Heart left ventricle (tissue), 16 donors: ENCODE measurements around the gene LRRFIP1. TPM values are rescaled to one million over a fixed set of nuclear protein-coding genes. Genes with fewer than 3 reads are reported as not detected.

Experiments
- ATAC-seq, 4 donors: fragments of 200-7000 bp; cut with Tn5 transposase; one replicate each; pipeline ENCODE4 v1.9.1; 2020 to 2022; ENCODE audit warnings: moderate library complexity in 4 of 4, mild to moderate bottlenecking in 3 of 4, moderate number of reproducible peaks in 1 of 4
- DNase-seq, 5 donors: peaks; one replicate each; pipeline ENCODE4 v3.0.0-alpha.2; 2020
- H3K27ac ChIP-seq, 12 donors: fragments of 200-600 bp; sonication (generic) in 4 of 12; one replicate each; pipeline versions ENCODE4 v1.5.0 to v1.8.0; 2016 to 2022; ENCODE audit warnings: mild to moderate bottlenecking in 2 of 12
- H3K27me3 ChIP-seq, 9 donors: fragments of 200-600 bp; sonication (generic) in 2 of 9; one replicate each; pipeline versions ENCODE4 v1.5.1 to v1.8.0; 2016 to 2022; ENCODE audit warnings: mild to moderate bottlenecking in 3 of 9
- H3K36me3 ChIP-seq, 9 donors: fragments of 200-600 bp; sonication (generic) in 2 of 9; one replicate each; pipeline versions ENCODE4 v1.5.0 to v1.8.0; 2018 to 2022; ENCODE audit warnings: mild to moderate bottlenecking in 2 of 9
- H3K4me1 ChIP-seq, 12 donors: fragments of 200-600 bp; sonication (generic) in 4 of 12; one replicate each; pipeline versions ENCODE4 v1.5.0 to v1.8.0; 2016 to 2022; ENCODE audit warnings: mild to moderate bottlenecking in 3 of 12
- H3K4me3 ChIP-seq, 12 donors: fragments of 200-600 bp; sonication (generic) in 4 of 12; one replicate each; pipeline versions ENCODE4 v1.5.0 to v1.8.0; 2017 to 2022; ENCODE audit warnings: mild to moderate bottlenecking in 9 of 12, moderate library complexity in 4 of 12
- H3K9me3 ChIP-seq, 12 donors: fragments of 200-600 bp; sonication (generic) in 4 of 12; one replicate each; pipeline versions ENCODE4 v1.5.0 to v1.8.0; 2016 to 2022; ENCODE audit warnings: mild to moderate bottlenecking in 1 of 12
- POLR2A ChIP-seq, 2 donors: fragments of 450-650 bp; IDR thresholded peaks; one replicate each; pipeline ENCODE4 v1.6.1; 2017; ENCODE audit warnings: antibody characterized with exemption in 2 of 2, mild to moderate bottlenecking in 2 of 2, moderate library complexity in 2 of 2
- WGBS, 4 donors: extraction: QIAGEN DNeasy Blood & Tissue Kit in 2 of 4; methylation state at CpG; one replicate each; pipeline versions ENCODE4 v1.1.5 to v1.1.7; 2013 to 2018; 5-methylcytosine and 5-hydroxymethylcytosine counted together
- intact Hi-C, 10 donors: fragments of 100-400 bp; cut with DNase I; formaldehyde crosslinking; loops; one replicate each; pipeline versions ENCODE4 v1.11.1 to v1.14.2; 2022
- polyA plus RNA-seq, 2 donors: library from polyadenylated mRNA; stranded (reverse); fragments of 200-250 nt; gene quantifications; one replicate each; pipeline ENCODE4 v1.2.3, GENCODE V29; 2013
- total RNA-seq, 9 donors: library from RNA; depleted of rRNA in 2 of 9; stranded (reverse); fragments of >200 nt in 2 of 9; fragmentation: NEBNext Ultra II Directional in 3 of 9; extraction: Animal tissue kit (Norgen Biotek cat#: 25700) in 3 of 9; gene quantifications; one replicate each; pipeline versions ENCODE4 v1.1.0 to v1.2.4, GENCODE V29; 2016 to 2023
- TF ChIP-seq, protein P1 (sequence below), 12 donors: fragments of 200-600 bp; sonication (generic) in 4 of 12; IDR thresholded peaks; one replicate each; pipeline versions ENCODE4 v1.5.0 to v1.8.0; 2018 to 2022; ENCODE audit warnings: antibody characterized with exemption in 12 of 12, mild to moderate bottlenecking in 5 of 12
- donor health status: ischemic (EF 13 %, LVEDD 7.1; RV severe dilation, severe dysfunction).
- donor health status: healthy with polysubstance abuse.
- donor health status: DM: no; HTN: yes; CAD: no.
- donor health status: DM: no; HTN: no; CAD: no.
- donor health status: ischemic (EF 25% LVEDD 6.9; RV normal size, moderate dysfunction).
- donor health status: ischemic (EF 25% LVEDD 5.7; RV mildly dilated, moderate dysfunction).
- donor health status: healthy.
- donor health status: DM: yes; HTN: yes; CAD: no.
- donor health status: ischemic (EF 35%, LVEDD 5.7; RV mildly dilated, moderate dysfunction).
- donor health status: nonischemic (EF 11% LVEDD 7.7; RV severe dilation, severe dysfunction).
- donor health status: DM: yes; HTN: yes; CAD: no.
- donor health status: PGD.
- donor health status: ischemic (EF 29% LVEDD 5.4; RV normal size, mild dysfunction).
- donor health status: nonischemic (EF 23%, LVEDD 6.1; RV moderate dilation, normal function).

LRRFIP1 gene
- total and polyA plus RNA-seq, 11 donors, result 78.7 to 151 (median 111) TPM

- 28 to 41% (median 38%) methylated on average over 10 of the region's 10 CpGs for WGBS, 4 donors
- intact Hi-C loops, result no loop called here
- DNase-seq, result peak; percentile 60 to 81 (median 64)
Measured at GRCh38 chr2:237633061-237633561, 5.7 kb downstream of the LRRFIP1 start.

DNA sequence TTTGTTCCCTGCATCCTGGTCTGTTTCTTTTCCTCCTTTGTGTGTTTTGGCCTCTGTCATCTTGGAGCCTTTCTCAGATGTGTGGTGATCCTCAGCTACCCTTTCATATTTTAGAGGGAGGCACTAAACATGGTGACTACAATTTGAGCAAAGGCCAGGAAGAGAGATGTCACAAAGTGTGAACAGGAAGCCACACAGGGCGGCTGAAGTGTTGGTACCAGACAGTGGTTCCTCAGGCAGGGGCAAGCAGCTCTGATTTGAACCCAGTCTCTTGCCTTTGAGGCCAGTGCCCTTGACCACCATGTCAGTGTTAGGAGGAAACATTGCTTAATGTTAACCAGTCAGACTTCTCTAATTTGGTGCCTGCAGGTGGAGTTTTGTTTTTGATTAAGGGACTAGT is 9.2 kb downstream of the LRRFIP1 start:
- Histone ChIP-seq H3K4me1 (peaks cover 3 to 62% (median 38%) of the 10 kb centered on the region in 12 donors), H3K36me3 (peaks cover 0 to 14% (median 2%) of the 10 kb centered on the region in 9 donors), H3K27me3 (no peaks in the 10 kb centered on the region), H3K27ac (no peak overlapping the region), H3K9me3 (peaks cover 0 to 20% (median 0%) of the 10 kb centered on the region in 12 donors), H3K4me3 (no peak overlapping the region)
- DNase-seq, result peak in 1 of 5 donors; percentile 13
- 89 to 94% (median 90%) methylated on average over 1 of the region's 1 CpG for WGBS, 4 donors
- TF ChIP-seq POLR2A (IDR thresholded peaks at IDR 0.05), result no peak
- TF ChIP-seq, protein P1, sequence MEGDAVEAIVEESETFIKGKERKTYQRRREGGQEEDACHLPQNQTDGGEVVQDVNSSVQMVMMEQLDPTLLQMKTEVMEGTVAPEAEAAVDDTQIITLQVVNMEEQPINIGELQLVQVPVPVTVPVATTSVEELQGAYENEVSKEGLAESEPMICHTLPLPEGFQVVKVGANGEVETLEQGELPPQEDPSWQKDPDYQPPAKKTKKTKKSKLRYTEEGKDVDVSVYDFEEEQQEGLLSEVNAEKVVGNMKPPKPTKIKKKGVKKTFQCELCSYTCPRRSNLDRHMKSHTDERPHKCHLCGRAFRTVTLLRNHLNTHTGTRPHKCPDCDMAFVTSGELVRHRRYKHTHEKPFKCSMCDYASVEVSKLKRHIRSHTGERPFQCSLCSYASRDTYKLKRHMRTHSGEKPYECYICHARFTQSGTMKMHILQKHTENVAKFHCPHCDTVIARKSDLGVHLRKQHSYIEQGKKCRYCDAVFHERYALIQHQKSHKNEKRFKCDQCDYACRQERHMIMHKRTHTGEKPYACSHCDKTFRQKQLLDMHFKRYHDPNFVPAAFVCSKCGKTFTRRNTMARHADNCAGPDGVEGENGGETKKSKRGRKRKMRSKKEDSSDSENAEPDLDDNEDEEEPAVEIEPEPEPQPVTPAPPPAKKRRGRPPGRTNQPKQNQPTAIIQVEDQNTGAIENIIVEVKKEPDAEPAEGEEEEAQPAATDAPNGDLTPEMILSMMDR (IDR thresholded peaks at IDR 0.05), result no peak
- no peak for ATAC-seq
- intact Hi-C loops, result no loop called here

More at GRCh38 chr2:237633061-237633561, 5.7 kb downstream of the LRRFIP1 start:
- H3K27me3 ChIP-seq, result peaks cover 0 to 6% (median 0%) of the 10 kb centered on the region in 9 donors
- peaks cover 0 to 20% (median 0%) of the 10 kb centered on the region in 12 donors for H3K9me3 ChIP-seq
- peak; percentile 58 to 81 (median 66) for ATAC-seq
- H3K27ac ChIP-seq, result peak overlapping the region in 11 of 12 donors; percentile 12 to 95 (median 80)
- peaks cover 0 to 18% (median 0%) of the 10 kb centered on the region in 9 donors for H3K36me3 ChIP-seq
- H3K4me1 ChIP-seq, result peaks cover 7 to 67% (median 53%) of the 10 kb centered on the region in 12 donors
- TF ChIP-seq, protein P1 (IDR thresholded peaks at IDR 0.05), result no peak
- no peak for TF ChIP-seq POLR2A (IDR thresholded peaks at IDR 0.05)
- H3K4me3 ChIP-seq, result no peak overlapping the region

- intact Hi-C loops, result no loop called here
- Histone ChIP-seq H3K36me3 (peaks cover 0 to 8% (median 0%) of the 10 kb centered on the region in 9 donors), H3K4me1 (peaks cover 3 to 57% (median 31%) of the 10 kb centered on the region in 12 donors), H3K27ac (peak overlapping the region in 1 of 12 donors; percentile 79), H3K9me3 (peaks cover 0 to 20% (median 0%) of the 10 kb centered on the region in 12 donors), H3K4me3 (no peak overlapping the region), H3K27me3 (no peaks in the 10 kb centered on the region)
- TF ChIP-seq, protein P1 (IDR thresholded peaks at IDR 0.05), result no peak
- no peak for TF ChIP-seq POLR2A (IDR thresholded peaks at IDR 0.05)
- DNase-seq (no peak), ATAC-seq (no peak)
- WGBS, 4 donors, result 76 to 97% (median 86%) methylated on average over 3 of the region's 3 CpGs
Measured at GRCh38 chr2:237637429-237638135, 10.2 kb downstream of the LRRFIP1 start.

DNA sequence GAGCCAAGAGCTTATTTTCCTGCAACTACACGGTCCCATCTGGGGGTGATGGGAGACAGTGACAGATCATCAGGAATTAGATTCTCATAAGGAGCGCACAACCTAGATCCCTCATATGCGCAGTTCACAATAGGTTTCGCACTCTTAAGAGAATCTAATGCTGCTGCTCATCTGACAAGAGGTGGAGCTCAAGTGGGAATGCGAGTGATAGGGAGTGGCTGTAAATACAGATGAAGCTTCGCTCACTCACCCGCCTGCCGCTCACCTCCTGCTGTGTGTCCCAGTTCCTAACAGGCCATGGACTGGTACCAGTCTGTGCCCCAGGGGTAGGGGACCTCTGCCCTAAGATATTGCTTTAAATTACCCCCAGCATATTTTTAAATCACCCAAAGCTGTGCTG is 10.8 kb downstream of the LRRFIP1 start:
- ATAC-seq (no peak), DNase-seq (peak in 1 of 5 donors; percentile 23)
- intact Hi-C loops, result no loop called here
- WGBS, 4 donors, result 65 to 89% (median 80%) methylated on average over 8 of the region's 8 CpGs
- no peaks in the 10 kb centered on the region for H3K27me3 ChIP-seq
- TF ChIP-seq, protein P1 (IDR thresholded peaks at IDR 0.05), result no peak
- no peak for TF ChIP-seq POLR2A (IDR thresholded peaks at IDR 0.05)
- H3K4me3 ChIP-seq, result no peak overlapping the region
- peaks cover 1 to 53% (median 27%) of the 10 kb centered on the region in 12 donors for H3K4me1 ChIP-seq
- peaks cover 0 to 20% (median 0%) of the 10 kb centered on the region in 12 donors for H3K9me3 ChIP-seq
- peaks cover 0 to 8% (median 0%) of the 10 kb centered on the region in 9 donors for H3K36me3 ChIP-seq
- H3K27ac ChIP-seq, result peak overlapping the region in 1 of 12 donors; percentile 79
